ENCODE results near the gene WRAP53.

DNA sequence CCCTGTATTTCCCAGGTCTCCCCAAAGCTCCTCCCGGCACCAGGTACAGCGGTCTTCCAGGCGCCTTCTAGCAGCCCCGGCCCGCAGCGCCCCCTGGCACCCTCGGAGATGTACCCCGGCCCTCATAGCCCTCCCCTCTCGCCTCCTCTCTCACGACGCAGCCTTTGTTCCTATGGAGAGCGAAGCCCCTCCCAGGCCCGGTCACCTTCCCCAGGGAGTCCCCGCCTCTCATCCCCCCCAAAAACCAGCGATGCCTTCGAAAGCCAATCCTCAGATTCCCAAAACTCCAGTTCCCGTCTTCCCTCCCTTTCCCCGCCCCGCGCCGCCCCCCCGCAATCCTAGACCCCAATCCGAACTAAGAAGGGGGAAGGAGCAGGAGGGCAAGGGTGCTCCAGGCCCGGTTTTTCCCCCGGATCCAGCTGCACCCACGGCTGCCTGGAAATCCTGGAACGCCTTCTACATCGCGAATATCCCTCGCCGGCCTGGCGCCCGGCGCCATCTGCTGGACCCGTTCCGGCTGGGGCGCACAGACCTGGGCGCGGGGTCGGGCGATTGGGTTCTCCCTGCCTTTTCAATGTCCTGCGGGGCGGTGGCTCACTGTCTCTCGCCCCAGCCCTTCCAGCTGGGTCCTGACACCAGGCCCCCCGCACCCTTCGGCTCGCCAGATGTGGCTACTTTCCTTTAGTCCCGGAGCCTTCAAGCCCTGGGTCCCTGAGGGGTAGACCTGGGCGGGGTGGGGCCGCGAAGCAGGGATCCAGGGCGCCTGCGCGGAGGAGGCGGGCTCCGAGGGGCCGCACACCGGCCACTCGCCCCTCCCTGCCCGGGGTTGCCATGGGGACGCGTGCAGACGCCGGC lies 28.9 kb downstream of the WRAP53 start, which contains the start of gene DNAH2:
- TF ChIP-seq, protein P1, sequence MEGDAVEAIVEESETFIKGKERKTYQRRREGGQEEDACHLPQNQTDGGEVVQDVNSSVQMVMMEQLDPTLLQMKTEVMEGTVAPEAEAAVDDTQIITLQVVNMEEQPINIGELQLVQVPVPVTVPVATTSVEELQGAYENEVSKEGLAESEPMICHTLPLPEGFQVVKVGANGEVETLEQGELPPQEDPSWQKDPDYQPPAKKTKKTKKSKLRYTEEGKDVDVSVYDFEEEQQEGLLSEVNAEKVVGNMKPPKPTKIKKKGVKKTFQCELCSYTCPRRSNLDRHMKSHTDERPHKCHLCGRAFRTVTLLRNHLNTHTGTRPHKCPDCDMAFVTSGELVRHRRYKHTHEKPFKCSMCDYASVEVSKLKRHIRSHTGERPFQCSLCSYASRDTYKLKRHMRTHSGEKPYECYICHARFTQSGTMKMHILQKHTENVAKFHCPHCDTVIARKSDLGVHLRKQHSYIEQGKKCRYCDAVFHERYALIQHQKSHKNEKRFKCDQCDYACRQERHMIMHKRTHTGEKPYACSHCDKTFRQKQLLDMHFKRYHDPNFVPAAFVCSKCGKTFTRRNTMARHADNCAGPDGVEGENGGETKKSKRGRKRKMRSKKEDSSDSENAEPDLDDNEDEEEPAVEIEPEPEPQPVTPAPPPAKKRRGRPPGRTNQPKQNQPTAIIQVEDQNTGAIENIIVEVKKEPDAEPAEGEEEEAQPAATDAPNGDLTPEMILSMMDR (conservative IDR thresholded peaks at IDR 0.05): peak; percentile 85
- TF ChIP-seq ZFX (IDR thresholded peaks at IDR 0.05): no peak

Measured in C4-2B (cell line).